ENCODE data around the gene SPNS2.

Gene SPNS2

DNA sequence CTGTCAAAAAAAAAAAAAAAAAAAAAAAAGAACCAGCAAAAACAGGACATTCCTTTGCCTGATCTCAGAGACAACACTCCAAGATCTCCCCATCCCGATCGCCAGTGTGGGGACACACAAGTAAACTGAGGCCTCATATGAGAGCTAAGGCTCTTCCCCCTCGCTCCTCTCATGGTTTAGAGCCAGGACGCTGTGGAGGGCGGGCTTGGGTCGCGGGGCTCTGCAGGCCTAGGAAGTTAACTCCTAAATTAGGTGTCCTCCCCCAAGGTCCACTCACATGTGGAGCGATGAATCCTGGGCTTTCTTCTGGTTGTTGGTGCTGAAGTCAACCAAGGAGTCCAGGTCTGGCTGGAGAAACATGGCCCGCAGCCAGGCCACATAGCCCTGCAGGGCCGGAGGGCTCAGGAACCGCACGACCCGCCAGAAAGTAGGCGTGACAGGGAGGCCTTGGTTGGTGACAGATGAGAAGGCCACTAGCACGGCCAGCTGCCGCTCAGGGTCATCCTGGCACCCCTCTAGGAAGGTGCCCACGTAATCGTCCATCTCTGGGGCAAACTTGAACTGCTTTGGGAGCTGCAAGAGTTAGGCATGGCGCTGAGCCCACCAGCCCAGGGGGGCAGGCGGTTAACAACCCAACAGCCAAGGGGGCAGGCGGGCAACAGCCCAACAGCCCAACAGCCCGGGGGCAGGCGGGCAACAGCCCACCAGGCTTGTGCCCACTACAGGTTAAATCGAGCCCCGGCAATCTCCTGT is 51.3 kb downstream of the SPNS2 start:
- DNase-seq (ENCODE audit: low read depth), result no peak

DNA sequence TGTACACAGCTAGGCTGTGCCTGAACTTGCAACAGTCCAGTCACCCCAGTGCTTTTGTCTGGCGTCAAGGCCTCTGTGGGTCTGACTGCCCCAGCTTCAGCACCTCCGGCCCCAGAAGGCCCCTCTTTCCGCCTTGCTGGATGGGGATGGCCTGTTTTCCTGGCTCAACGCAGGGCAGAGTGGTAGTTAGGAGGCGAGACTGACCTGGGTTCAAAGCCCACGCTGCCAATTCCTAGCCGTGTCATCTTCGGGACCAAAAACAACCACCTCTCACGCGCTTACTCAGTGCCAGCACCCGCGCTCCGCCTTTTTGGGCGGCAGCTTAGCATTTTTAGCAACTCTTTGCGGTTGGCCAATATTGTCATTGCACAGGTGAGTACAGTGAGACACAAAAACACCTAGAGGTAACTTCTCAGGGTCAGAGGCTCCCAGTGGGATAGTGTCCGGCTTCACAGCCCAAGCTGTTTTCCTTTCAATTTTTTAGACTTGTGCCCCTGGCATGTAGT is 51.9 kb downstream of the SPNS2 start:
- DNase-seq (ENCODE audit: low read depth), result no peak

DNA sequence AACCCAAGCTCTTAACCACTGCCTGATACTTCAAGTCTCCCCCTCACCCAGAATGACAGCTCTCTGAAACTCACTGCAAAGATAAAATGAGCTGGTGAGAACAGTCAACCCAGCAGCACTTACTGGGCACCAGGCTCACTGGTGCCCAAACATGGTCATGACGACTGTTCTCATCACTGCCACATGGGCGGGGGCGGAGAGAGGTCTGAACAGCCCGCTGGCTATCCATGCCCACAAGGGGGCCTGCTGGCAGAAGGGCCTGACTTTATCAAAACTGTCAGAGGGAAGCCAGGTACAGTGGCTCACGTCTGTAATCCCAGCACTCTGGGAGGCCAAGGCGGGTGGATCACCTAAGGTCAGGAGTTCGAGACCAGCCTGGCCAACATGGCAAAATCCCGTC is 52.5 kb downstream of the SPNS2 start:
- no peak for DNase-seq (ENCODE audit: low read depth)

DNA sequence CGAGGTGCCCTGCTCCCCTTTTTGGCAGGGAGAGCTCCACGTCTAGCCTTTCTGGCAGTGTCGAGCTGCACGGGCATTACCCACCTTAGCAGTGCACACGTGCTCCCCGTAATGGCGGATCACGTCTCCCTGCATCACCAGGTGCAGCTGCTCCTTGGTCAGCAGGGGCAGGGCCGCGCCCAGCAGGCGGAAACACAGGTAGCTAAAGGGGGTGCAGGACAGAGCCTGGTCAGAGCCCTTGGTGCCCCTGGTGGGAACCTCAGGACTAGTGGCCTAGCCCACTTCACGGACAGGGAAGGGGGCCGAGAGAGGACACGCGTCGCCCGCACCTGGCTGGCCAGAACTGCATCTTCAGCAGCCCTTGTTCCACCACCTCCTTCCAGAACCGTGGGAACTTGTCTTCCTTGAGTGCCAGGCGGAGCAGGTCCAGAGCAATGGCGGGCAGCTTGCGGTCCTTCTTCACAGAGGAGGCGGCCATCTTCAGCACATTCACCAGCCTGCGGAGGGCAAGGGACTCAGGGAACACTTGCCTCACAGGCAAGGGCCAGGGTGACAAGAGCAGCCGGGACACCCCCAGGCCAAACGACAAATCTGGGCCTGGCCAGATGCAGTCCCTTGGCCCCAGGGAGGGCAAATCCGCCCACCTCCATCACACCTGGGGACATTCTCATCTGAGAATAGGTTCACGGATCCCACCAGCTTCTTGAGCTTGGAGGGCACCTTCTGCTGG is 53.3 kb downstream of the SPNS2 start:
- DNase-seq (ENCODE audit: low read depth), result no peak

DNA sequence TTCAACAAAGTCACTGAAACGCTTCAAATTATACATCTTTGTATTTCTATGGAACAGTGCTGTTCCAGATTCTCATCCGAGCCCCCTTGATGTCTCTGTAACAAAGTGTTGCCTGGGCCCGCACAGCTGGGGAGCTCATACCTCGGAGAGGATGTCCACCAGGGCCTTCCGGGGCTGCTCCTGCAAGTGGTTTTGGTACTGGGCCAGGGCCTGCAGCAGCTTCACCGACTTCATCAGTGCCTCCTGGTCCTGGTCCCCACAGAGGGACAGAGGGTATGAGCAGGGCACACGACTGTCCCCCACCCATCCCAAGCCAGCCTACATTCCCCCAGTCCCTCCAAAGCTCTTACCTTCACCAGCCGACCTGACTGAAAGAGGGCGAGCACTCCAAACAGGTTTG is 55.0 kb downstream of the SPNS2 start:
- DNase-seq (ENCODE audit: low read depth), result no peak

DNA sequence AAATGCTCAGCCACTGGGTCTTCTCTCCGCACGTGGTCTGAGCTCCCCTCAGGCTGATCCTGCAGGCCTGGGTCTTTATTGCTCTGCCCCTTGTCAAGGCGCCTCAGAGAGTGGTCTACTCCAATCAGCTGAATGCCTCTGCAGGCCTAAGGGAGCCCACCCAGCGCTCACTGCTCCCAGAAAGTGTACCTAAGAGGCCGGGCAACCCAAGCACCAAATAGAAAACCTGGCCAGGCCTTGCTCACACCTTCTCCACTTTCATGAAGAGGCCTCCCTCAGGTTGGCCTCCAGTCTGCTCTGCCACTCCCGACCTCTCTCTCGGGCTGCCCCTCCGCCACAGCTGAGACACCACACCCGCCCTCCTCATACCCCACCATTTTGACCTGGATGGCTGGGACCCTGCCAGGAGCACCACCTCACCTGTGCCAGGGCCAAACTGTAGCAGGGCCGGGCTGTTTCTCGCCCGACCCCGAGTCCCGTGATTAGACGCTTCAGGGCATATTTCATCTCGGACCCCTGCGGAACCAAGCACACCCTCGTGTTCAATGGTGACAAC is 55.8 kb downstream of the SPNS2 start:
- no peak for DNase-seq (ENCODE audit: low read depth)

DNA sequence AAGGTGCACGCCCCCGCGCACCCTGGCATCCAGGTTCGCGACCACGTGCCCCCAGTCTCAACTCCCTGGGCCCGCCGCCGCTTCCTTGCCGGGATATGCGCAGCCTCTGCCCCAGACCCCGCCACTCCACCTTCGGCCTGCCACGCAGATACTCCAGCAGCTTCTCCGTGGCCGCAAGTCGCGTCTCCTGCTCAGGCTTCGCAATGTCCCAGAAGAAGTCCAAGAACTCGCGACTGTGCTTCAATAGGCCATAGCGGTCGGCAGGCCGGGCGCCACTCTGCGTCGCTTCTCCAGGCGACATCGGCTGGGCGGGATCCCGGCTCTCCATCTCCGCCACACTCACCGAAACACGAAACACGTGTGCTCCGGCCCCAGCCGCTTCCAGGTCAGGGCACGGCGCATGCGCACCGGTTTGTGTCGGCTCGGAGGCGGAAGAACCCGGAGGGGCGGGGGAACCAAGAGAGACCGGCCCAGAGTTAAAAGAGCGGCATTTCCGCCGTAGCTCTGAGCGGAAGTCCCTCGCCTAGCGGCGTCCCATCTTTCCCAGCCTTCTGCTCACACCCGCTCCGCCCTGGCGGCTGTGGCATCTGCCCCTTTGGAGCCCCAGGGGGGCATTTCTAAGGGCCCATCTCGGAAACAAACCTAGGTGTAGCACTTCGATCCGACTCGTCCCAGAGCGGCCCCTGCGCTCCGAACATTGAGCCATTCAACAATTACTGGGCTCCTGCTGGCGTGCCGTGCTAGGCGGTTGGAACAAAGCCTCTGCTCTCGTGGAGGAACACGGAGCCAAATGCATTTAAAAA is 56.5 kb downstream of the SPNS2 start, which contains the start of gene MYBBP1A:
Gene MYBBP1A, minus strand, starts transcription at position 388 of the 803 bp plus-strand sequence. Its CDS starts 60 bp downstream, at position 328.
- DNase-seq (ENCODE audit: low read depth), result peak; percentile 94

DNA sequence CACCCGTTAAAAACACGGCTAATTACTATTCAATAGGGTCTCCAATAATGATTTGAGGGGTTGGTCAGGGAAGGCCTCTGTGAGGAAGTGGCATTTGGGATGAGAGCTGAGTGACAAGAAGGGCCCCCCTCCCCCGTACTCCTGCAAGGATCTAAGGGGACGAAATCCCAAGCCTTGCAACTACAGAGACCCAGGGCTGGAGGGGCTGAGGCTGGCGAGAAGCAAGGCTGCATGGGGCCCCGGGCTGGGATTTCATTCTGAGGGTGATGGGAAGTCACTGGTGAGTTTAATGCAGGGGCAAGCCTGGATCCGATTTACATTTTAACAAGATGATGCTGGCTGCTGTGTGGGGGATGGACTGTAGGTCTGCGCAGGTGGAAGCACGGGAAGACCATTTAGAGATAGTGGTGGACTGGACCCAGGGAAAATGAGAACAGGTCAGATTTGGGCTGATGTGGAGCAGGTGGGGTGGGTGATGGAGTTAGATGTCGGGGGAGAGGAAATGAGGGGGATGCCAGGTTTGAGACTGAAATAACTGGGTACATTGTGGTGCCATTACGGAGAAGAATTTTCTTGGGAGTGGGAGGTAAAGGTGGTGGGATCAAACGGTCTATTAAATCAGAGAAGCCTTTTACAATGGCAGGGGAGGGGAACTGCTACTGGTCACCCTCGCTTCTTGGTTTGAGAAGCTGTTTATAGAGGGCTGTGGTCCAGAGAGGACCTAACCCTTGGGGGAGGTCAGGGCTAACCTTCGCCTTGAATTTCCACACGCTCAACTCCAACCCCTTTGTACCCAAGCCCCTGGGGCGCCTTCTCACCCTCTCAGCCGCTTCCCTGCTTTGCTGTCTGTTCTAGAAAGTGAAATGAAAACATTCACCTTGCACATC is 57.4 kb downstream of the SPNS2 start:
- DNase-seq (ENCODE audit: low read depth), result no peak

DNA sequence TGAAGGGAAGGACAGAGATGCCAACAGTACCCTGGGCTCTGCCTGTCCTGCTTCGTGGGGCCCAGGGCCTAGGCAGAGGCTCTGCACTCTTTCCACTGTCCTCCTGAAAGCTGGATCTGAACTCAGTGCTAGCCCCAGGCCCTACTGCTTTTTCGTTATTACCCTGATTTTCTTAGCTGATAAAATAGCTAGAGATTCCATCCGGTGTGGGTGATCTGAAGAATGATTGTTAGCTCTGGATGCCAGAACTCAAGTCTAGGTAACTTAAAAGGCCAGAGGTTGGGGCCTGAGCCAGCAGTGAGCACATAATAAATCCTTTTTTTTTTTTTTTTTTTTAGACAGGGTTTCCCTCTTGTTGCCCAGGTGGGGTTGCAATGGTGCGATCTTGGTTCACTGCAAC is 58.3 kb downstream of the SPNS2 start:
- DNase-seq (ENCODE audit: low read depth), result no peak

DNA sequence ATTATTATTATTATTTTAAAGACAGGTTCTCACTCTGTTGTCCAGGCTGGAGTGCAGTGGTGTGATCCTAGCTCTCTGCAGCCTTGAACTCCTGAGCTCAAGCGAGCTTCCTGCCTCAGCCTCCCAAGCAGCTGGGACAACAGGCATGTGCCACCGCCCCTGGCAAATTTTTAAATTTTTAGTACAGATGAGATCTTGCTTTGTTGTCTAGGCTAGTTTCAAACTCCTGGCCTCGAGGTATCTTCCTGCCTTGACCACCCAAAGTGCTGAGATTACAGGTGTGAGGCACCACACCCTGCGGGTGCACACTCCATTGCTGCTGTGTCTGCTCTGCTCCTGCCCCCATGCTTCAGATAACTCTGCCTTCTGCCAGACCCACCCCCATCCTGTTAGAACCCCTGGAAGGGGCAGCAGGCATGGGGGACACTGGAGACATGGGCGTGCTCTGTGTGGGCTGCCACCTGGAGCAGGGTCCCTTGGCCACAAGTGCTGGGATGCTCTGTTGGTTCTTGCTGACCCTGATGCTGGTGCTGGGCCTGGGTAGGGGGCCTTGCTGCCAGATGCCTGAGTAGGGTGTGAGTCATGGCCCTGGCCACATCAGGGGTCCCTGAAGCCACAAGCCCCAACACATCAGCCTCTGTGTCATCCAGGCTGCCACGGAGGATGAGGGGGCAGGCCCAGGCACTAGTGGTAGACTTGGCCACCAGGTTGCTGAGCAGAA is 59.1 kb downstream of the SPNS2 start:
- DNase-seq (ENCODE audit: low read depth), result no peak

DNA sequence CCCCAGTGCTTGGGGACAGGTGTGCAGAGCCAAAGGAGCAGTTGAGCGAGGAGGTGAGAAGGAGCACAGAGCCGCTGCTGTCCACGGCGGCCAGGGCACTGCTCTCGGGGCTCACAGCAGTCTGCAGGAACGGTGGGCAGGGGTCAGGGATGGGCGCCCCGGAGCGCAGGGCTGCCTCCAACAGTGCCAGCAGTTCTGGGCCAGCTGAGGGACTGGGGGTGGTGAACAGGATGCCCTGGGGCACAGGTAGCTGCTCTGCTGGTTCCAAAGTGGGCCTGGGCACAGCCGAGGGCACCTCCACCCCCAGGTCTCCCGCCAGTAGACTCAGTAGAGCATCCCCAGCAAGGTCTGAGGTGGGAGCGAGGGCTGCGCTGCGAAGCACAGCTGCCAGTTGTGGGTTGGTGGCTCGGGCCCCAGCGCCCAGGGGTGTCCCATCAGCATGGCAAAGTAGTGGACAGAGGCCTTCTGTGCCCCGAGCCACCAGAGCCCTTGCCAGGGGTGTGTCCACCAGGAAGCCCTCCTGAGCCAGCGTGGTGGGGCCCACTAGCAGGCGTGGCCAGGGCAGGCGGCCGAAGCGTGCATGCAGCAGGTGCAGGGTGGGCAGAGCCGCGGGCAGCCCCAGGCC is 59.8 kb downstream of the SPNS2 start:
- DNase-seq (ENCODE audit: low read depth), result no peak

DNA sequence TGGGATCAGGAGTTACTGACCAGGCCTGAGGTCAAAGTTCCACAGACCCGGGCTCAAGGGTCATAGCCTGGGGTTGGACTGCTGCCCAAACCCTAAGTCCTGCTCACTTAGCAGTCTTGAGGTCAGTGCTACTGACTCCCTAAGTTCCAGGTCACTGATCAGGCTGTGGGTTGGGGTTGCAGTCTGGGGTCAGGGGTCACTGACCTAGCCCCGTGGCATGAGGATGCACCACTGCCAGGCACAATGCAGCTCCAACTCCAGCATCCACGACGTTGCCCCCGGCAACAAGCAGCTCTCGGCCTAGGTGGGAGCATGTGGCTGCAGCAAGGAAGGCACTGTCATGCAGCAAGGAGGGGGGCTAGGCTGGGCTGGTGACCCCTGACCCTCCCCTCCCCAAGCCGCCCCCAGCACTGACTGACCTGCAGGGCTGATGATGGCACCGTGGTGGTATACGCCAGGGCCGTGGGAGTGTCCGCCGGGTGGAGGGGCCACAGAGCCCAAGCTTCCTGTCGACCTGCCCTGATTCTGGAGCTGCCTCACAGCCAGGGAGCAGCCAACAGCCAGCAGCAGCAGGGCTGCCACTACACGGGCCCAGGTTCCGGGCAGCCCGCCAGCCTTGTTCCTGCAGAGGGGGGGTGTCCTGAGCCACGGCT is 60.6 kb downstream of the SPNS2 start:
- no peak for DNase-seq (ENCODE audit: low read depth)

DNA sequence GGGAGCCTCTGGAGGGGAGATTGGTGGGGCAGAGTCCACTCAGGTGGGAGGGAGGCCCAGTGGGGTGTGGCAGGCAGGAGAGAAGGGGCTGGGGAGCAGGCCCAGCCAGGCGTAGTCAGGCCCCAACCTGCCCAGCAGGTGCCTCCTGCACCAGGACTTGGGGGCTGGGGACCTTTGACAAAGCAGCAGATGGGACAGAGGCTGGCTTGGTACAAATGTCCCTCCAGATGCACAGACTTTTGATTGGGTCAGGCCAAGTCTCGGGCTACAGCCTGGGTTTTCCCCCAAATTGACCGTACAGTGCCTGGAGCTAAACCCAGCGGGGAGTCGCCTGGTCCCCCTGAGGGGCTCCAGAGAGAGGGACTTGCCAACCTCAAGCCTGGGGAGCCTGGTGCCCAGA is 61.3 kb downstream of the SPNS2 start:
- no peak for DNase-seq (ENCODE audit: low read depth)

DNA sequence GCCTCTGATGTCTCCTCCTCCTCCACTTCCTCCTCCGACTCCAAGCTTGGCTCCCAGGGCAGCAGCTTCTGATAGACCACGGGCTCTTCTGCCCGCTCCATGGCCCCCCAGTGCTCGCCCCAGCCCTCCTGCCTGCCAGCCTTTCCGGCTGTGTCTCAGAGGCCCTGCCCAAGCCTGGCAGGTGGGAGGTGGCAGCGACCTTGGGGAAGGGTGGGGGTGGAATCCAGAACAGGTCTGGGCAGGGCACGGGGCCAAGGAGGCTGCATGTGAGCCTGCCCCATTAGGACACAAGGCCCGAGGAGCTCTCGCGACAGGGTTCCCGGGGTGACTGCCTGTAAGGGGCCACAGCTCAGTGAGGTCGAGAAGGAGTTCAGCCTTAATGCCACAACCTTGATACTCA is 61.7 kb downstream of the SPNS2 start, which contains the start of gene GGT6:
Gene GGT6, minus strand, starts transcription at position 157 of the 400 bp plus-strand sequence. Its CDS starts 56 bp downstream, at position 101.
- no peak for DNase-seq (ENCODE audit: low read depth)

DNA sequence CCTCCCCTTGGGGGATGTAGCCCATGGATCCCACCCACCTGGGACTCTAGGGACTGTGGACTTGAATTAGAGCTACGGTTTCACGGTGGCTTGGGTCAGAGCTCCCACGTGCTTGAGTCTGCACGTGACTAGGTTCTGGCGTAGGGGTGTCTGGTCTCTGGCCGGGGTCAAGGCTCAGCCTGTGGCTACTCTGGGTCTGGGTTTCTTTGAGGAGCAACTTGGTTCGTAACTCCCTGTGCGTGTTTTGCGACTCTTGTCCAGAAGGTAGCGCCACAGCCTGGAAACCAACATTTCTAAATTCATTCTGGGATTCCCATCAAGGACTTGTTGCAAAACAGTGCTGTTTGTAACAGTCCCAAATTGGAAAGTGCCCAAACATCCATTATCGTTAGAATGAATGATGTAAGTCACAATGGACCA is 62.2 kb downstream of the SPNS2 start:
- no peak for DNase-seq (ENCODE audit: low read depth)

DNA sequence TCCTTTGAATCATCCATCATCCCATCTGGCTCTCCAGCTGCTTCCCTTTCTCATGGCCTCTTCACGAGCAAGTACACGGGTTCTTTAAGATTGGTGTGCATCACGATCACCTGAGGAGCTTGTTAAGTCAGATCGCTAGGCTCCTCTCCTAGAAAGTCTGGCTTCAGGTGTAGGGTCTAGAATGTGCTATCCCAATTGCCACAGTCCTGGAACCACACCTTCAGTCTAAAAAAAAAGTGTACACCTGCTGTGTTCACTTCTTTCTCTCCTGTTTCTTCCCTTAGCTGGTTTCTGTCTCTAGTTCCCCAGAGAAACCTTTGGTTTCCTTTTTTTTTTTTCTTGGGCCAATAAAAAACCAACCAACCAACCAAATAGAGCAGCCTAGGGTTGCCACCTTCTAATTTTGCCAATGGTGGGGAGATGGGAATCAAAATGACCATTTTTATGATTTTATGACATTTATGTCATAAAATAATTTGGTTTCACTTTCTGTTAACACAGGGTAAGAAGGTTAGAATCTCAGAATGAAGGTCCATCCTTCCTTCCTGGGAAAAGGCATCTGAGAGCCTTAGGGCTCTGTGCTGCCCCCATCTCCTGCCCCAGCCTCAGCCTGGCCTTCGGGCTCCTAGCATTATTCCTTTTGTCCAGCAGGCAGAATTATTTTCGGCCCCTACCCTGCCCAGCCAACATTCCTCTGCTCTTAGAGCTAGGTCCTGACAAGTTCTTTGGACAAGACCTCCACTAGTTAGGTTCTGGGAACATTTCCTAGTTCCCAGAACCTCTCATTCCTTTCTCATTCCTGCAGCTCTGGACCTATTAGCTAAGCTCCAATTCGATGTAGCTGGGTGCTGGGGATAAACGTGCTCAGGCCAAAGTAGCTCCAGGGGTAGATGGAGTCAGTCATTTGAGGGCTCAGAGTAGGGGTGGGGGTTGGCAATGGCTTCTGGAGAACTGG is 63.6 kb downstream of the SPNS2 start:
- no peak for DNase-seq (ENCODE audit: low read depth)

DNA sequence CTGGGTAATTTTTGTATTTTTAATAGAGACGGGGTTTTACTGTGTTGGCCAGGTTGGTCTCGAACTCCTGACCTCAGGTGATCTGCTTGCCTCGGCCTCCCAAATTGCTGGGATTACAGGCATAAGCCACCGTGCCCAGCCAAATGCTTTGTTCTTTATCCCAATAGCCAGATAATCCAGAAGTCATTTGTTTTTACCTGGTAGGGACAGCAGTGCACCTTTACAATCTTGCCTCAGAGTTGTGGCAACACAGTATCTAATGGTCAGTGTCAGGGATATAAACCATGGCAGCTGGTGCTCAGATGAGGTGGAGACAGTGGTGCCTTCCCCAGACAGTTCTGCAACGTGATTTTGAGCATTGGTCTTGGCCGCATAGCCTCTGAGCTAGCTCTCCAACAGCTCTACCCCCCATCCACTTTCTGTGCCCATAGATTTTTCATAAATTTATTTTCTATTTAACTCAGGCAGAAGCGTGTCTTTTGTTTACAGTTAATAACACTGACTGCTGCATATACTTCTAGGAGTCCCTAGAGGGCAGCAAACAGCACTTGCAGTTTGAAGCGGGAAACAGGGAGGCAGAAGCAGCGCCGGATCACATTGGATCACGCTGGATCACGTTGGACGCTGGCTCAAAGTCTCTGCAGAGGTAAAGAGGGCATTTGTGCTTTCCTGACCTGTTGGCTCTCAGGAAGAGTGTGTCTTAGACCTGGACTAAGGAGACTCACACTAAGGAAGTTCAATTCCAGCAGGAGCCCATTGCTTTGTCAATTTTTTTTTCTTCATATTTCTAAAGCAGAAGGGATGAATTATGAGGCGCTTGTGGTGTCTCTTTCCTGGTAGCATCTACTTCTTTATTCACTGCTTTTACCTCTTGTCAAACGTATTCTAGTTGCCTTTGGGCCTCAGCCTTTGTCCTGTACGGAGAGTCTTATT is 66.8 kb downstream of the SPNS2 start:
- DNase-seq (ENCODE audit: low read depth), result no peak
